Measurements from ENCODE around the gene ALOX12.
"Not testable (repeated sequence)": the region's sequence is repeated elsewhere in the genome, so short reads cannot be mapped to it uniquely, and the experiment has no call there.

Gene ALOX12, protein sequence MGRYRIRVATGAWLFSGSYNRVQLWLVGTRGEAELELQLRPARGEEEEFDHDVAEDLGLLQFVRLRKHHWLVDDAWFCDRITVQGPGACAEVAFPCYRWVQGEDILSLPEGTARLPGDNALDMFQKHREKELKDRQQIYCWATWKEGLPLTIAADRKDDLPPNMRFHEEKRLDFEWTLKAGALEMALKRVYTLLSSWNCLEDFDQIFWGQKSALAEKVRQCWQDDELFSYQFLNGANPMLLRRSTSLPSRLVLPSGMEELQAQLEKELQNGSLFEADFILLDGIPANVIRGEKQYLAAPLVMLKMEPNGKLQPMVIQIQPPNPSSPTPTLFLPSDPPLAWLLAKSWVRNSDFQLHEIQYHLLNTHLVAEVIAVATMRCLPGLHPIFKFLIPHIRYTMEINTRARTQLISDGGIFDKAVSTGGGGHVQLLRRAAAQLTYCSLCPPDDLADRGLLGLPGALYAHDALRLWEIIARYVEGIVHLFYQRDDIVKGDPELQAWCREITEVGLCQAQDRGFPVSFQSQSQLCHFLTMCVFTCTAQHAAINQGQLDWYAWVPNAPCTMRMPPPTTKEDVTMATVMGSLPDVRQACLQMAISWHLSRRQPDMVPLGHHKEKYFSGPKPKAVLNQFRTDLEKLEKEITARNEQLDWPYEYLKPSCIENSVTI

GRCh38 chr17:6995500-6996255, at the start of gene ALOX12:
Gene ALOX12 (plus strand): TSS chr17:6996049. CDS start chr17:6996118, 69 bp downstream.
- DNase-seq (ENCODE audit: low read depth) = no peak

DNA sequence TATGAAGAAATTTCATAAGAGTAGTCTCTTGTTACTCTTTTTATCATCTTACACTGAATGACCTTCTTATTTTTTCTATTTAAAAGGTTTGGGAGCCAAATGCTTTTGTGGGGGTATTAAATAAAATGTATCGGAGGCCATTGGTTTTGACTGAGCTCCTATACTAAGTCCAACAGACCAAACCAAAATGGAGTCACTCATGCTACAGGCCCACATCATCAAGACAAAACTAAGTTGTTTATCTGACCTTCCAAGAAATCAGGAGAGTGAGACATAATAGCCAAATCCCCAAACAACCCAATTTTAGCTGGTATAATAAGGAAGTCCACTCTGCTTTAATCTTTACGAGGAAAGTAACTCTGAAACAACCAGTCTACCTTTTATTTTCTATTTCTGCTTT, 48.1 kb upstream of the ALOX12 start:
- no peak for DNase-seq (ENCODE audit: low read depth)

- DNase-seq (ENCODE audit: low read depth) = no peak
Measured at GRCh38 chr17:6948562-6948961, 47.3 kb upstream of the ALOX12 start.

DNA sequence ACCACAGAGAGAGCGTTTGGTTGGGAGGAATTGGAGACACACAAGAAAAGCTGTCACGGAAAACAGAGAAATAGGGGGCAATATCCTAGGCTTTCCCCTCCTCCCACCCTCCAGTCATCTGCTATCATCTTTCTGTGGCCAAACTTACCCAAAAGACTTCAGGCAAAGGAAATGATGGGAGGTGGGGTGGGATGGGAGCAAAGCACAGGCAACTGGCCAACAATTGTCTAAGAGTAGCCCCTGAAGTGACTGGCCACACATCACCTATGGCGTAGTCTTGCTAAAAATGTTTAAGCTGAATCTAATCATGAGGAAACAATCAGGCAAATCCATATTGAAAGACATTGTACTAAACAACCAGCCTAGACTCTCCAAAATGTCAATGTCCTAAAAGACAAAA, 46.9 kb upstream of the ALOX12 start:
- no peak for DNase-seq (ENCODE audit: low read depth)

DNA sequence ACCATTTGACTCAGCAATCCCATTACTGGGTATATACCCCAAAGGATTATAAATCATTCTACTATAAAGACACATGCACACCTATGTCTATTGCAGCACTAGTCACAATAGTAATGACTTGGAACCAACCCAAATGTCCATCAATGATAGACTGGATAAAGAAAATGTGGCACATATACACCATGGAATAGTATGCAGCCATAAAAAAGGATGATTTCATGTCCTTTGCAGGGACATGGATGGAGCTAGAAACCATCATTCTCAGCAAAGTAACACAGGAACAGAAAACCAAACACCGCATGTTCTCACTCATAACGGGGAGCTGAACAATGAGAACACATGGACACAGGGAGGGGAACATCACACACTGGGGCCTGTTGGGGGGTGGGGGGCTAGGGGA, 44.9 kb upstream of the ALOX12 start:
- not testable (repeated sequence) for DNase-seq (ENCODE audit: low read depth)

DNA sequence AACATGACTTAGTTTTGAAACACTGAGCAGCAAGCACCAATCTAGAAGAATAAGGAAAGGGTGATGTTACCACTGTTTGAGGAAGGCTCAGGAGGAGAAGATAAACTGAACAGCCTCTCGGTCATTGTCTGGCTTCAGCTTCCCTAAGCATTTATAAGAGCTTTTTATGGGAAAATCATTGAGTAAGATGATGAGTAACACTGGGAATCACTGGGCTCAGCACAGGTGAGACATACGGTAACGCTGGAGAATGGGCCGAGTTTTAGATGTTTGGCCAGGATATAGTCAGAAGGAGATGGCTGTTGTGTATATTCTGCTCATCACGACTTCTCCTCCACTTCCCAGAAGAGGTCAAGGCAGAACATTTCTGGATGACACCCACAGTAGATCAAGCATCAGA, 42.2 kb upstream of the ALOX12 start:
- DNase-seq (ENCODE audit: low read depth) = no peak

DNA sequence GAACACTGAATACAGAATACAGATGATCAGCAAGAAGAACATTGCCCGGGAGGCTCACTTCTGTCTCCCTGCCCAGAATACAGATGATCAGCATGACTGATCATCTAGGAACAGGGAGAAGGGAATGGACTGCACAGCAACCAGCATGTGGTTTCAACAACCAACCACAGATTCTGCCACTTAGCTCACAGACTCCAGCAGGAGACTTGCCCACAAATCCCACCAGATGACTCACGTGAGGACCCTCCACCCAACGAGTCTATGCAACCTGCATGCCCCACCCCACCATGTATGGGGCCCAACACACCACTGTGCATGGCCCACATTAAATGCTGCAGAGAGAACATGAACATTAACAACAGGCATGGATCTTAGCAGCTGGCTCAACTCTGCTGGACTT, 36.1 kb upstream of the ALOX12 start:
- no peak for DNase-seq (ENCODE audit: low read depth)

GRCh38 chr17:6969323-6969726, 26.5 kb upstream of the ALOX12 start:
- no peak for DNase-seq (ENCODE audit: low read depth)

DNA sequence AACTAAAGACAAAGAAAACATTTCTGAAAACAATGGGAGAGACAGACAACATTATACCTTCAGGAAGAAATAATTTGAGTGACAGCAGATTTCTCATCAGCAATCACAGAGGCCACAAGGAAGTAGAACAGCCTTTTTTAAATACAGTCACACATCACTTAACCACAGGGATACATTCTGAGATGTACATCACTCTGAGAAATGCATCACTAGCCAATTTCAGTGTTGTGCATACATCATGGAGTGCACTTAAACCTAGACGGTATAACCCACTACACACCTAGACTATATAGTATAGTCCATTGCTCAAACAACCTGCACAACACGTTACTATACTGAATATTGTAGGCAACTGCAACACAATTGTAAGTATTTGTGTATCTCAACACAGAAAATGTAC, 24.9 kb upstream of the ALOX12 start:
- DNase-seq (ENCODE audit: low read depth) = no peak

GRCh38 chr17:6979440-6979839, 16.4 kb upstream of the ALOX12 start:
- not testable (repeated sequence) for DNase-seq (ENCODE audit: low read depth)

DNA sequence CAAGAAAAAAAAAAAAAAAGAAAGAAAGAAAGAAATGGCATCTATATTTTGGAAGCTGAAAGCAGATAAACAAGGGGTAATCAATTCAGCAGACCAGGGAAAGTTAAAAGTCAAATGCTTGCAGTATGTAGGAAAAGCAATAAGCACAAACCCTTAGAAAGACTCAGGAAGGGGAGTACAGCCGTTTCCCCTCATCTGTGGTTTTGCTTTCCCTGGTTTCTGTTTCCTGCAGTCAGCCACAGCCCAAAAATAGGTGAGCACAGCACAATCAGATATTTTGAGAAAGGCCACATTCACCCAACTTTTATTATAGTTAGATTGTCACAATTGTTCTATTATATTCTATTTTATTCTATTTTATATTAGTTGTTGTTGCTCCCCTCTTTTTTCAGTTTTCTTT, 14.4 kb upstream of the ALOX12 start:
- DNase-seq (ENCODE audit: low read depth) = no peak

- DNase-seq (ENCODE audit: low read depth) = no peak
Measured at GRCh38 chr17:6985266-6985665, 10.6 kb upstream of the ALOX12 start.

GRCh38 chr17:6986676-6987075, 9.2 kb upstream of the ALOX12 start:
- DNase-seq (ENCODE audit: low read depth) = no peak

DNA sequence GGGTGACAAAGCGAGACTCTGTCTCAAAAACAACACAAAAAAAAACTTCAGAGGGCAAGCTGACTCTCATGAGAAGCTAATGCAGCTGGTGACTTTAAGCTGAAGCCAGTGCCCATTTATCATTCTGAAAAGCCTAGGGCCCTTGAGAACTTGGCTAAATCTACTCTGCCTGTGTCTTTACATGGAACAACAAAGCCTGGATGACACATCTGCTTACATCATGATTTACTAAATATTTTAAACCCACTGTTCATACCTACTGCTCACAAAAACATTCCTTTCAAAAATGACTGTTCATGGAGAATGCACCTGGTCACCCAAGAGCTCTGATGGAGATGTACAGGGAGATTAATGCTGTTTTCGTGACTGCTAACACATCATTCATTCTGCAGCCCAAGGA, 6.1 kb upstream of the ALOX12 start:
- DNase-seq (ENCODE audit: low read depth) = no peak

DNA sequence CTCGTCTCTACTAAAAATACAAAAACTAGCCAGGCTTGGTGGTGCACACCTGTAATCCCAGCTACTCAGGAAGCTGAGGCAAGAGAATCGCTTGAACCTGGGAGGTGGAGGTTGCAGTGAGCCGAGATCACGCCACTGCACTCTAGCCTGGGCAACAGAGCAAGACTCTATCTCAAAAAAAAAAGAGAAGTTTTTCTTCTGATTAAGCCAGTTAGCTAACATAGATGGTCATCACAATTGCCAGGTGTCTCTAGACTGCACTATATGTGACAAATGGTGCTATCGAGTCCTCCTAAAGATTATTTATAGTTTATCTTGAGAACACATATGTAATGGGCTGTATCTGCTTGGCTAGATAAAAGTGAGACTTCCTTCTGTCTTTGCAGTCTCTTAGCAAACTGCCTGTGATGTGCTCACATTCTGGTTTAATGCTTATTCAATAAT, 2.2 kb upstream of the ALOX12 start:
- DNase-seq (ENCODE audit: low read depth) = not testable (repeated sequence)

GRCh38 chr17:6994118-6994598, 1.7 kb upstream of the ALOX12 start:
- DNase-seq (ENCODE audit: low read depth) = no peak

DNA sequence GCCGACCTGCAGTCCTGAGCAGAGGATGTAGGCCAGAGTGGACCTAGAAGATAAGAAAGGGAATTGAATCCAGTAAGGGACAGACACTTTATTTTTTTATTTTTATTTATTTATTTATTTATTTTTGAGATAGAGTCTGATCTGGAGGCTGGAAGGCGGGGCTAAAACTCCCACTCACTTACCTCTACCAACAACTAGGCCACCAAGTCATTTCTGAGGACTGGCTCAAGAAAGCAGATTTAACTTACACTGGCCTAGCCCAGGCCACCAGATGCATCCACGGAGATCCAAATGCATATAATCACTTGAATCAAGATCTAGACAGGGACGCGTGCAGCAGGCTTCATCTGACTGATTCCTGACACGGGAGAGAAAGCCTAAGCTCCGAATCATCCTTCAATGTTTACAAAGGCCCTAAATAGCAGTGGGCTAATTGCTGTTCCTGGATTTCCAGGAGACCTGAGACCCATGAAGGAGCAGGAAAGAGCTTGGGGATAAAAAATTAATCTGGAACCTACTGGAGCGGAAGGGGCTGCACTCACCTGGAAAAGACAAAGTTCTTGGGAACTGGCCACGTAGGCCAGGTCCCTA, 1.1 kb upstream of the ALOX12 start:
- no peak for DNase-seq (ENCODE audit: low read depth)

- DNase-seq (ENCODE audit: low read depth) = no peak
Measured at GRCh38 chr17:6996256-6997011, 585 bp downstream of the ALOX12 start.

- DNase-seq (ENCODE audit: low read depth) = no peak
Measured at GRCh38 chr17:6997171-6997570, 1.3 kb downstream of the ALOX12 start.

- DNase-seq (ENCODE audit: low read depth) = no peak
Measured at GRCh38 chr17:6998855-6999508, 3.1 kb downstream of the ALOX12 start.

All from activated T-cell treated with anti-CD3 and anti-CD28 coated beads for 1 hour (primary cell).